ENCODE data around the gene ZNF423. TPM values are rescaled to one million over a fixed set of nuclear protein-coding genes. Genes with fewer than 3 reads are reported as not detected.

Gene ZNF423
- total RNA-seq, 1 donor from 2014 or later = 10.7 TPM

GRCh38 chr16:49542391-49542891, 313.5 kb downstream of the ZNF423 start:
- no peaks in the 10 kb centered on the region for H3K4me1 ChIP-seq
- intact Hi-C loops (cut with DNase I) = no loop called here
- DNase-seq (no peak), ATAC-seq (no peak)
- H3K4me3 ChIP-seq = no peak overlapping the region
- no peaks in the 10 kb centered on the region for H3K9me3 ChIP-seq
- H3K27me3 ChIP-seq (ENCODE audit: low read depth) = no peaks in the 10 kb centered on the region
- TF ChIP-seq, protein P1, sequence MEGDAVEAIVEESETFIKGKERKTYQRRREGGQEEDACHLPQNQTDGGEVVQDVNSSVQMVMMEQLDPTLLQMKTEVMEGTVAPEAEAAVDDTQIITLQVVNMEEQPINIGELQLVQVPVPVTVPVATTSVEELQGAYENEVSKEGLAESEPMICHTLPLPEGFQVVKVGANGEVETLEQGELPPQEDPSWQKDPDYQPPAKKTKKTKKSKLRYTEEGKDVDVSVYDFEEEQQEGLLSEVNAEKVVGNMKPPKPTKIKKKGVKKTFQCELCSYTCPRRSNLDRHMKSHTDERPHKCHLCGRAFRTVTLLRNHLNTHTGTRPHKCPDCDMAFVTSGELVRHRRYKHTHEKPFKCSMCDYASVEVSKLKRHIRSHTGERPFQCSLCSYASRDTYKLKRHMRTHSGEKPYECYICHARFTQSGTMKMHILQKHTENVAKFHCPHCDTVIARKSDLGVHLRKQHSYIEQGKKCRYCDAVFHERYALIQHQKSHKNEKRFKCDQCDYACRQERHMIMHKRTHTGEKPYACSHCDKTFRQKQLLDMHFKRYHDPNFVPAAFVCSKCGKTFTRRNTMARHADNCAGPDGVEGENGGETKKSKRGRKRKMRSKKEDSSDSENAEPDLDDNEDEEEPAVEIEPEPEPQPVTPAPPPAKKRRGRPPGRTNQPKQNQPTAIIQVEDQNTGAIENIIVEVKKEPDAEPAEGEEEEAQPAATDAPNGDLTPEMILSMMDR (IDR thresholded peaks at IDR 0.05) = no peak
- no peaks in the 10 kb centered on the region for H3K36me3 ChIP-seq
- H3K27ac ChIP-seq = no peak overlapping the region

- intact Hi-C loops (cut with DNase I) = no loop called here
- H3K27me3 ChIP-seq (ENCODE audit: low read depth) = no peaks in the 10 kb centered on the region
- H3K4me1 ChIP-seq = no peaks in the 10 kb centered on the region
- DNase-seq (no peak), ATAC-seq (no peak)
- H3K4me3 ChIP-seq = no peak overlapping the region
- H3K9me3 ChIP-seq = no peaks in the 10 kb centered on the region
- TF ChIP-seq, protein P1 (IDR thresholded peaks at IDR 0.05) = no peak
- H3K27ac ChIP-seq = no peak overlapping the region
- no peaks in the 10 kb centered on the region for H3K36me3 ChIP-seq
Measured at GRCh38 chr16:49540836-49541235, 315.1 kb downstream of the ZNF423 start.

- Histone ChIP-seq H3K36me3 (no peaks in the 10 kb centered on the region), H3K4me1 (no peaks in the 10 kb centered on the region), H3K4me3 (no peak overlapping the region), H3K27ac (no peak overlapping the region), H3K27me3 (ENCODE audit: low read depth) (no peaks in the 10 kb centered on the region), H3K9me3 (no peaks in the 10 kb centered on the region)
- intact Hi-C loops (cut with DNase I) = no loop called here
- TF ChIP-seq, protein P1 (IDR thresholded peaks at IDR 0.05) = no peak
- no peak for DNase-seq
- no peak for ATAC-seq
Measured at GRCh38 chr16:49539758-49540157, 316.2 kb downstream of the ZNF423 start.

- H3K9me3 ChIP-seq = no peaks in the 10 kb centered on the region
- H3K27me3 ChIP-seq (ENCODE audit: low read depth) = no peaks in the 10 kb centered on the region
- no peak overlapping the region for H3K4me3 ChIP-seq
- intact Hi-C loops (cut with DNase I) = no loop called here
- no peak overlapping the region for H3K27ac ChIP-seq
- TF ChIP-seq, protein P1 (IDR thresholded peaks at IDR 0.05) = no peak
- no peaks in the 10 kb centered on the region for H3K4me1 ChIP-seq
- peak in 1 of 2 donors; percentile 4 for ATAC-seq
- no peaks in the 10 kb centered on the region for H3K36me3 ChIP-seq
- DNase-seq = no peak
Measured at GRCh38 chr16:49537924-49538459, 317.9 kb downstream of the ZNF423 start.

DNA sequence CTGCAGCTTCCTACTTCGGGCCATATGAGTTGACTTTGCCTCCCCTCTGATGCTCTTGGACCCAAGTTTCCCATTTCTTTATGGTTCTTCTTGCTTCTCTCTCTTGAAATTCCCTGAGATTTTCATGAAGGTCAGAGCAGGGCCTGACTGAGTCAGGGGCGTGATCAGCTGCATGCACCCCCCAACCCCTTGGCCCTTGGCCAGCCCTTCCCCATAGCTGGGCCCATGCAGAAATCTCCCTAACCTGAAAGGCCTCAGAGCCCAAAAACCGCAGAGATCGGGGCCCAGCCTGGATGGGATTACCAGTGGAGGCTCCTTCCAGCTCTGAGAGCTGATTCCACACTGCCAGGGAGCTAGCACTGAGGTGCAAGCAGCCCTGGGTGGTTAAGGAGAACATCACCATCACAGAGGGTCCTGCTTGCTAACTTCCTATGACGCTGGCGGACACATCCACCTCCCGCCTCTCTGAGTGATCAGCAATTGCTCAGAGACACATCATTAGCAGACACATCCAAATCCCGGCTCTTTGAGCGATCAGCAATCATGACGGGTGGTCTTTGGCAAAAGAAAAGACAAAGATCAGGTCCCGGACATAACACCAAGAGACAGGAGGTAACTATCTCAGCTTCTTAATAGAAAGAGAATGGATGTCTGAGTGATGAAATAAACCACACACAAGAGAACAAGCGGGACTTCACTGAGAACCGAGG, 320.9 kb downstream of the ZNF423 start:
- Histone ChIP-seq H3K27ac (no peak overlapping the region), H3K9me3 (no peaks in the 10 kb centered on the region), H3K4me3 (no peak overlapping the region), H3K27me3 (ENCODE audit: low read depth) (no peaks in the 10 kb centered on the region), H3K36me3 (no peaks in the 10 kb centered on the region), H3K4me1 (no peaks in the 10 kb centered on the region)
- intact Hi-C loops (cut with DNase I) = no loop called here
- TF ChIP-seq, protein P1 (IDR thresholded peaks at IDR 0.05) = no peak
- DNase-seq = no peak
- no peak for ATAC-seq
